ENCODE data around the gene TRIM56. TPM values are rescaled to one million over a fixed set of nuclear protein-coding genes. Genes with fewer than 3 reads are reported as not detected.

The TRIM56 gene
- total and polyA plus RNA-seq, 9 of the 15 experiments (the other 6 are each of a cell fraction or from before 2014, with no cell fraction given) = 2.0 to 29.7 (median 11.6) TPM

- TF ChIP-seq ZBTB2 (IDR thresholded peaks at IDR 0.05) (peak; percentile 72), CHD1 (IDR thresholded peaks at IDR 0.05; ENCODE audit: low read length) (no peak), CBX2 (IDR thresholded peaks at IDR 0.05; ENCODE audit: insufficient read depth, low read length, poor library complexity, severe bottlenecking) (no peak), ZBTB49 (CRISPR knock-in tag; IDR thresholded peaks at IDR 0.05; ENCODE audit: borderline replicate concordance) (no peak), TCF15 (CRISPR knock-in tag; IDR thresholded peaks at IDR 0.05) (no peak), MXI1 (IDR thresholded peaks at IDR 0.05; ENCODE audit: low read depth, low read length) (peak; percentile 76), MAZ (CRISPR knock-in tag; conservative IDR thresholded peaks at IDR 0.05 in 1 of 2, IDR thresholded peaks at IDR 0.05 in 1 of 2) (peak; percentile 92 to 94), MITF (IDR thresholded peaks at IDR 0.05) (peak; percentile 62), PTBP1 (IDR thresholded peaks at IDR 0.05; ENCODE audit: low read depth, low read length) (no peak), PRPF4 (IDR thresholded peaks at IDR 0.05; ENCODE audit: insufficient read depth, low read depth, low read length, poor library complexity, severe bottlenecking) (no peak), MYC (IDR thresholded peaks at IDR 0.05; ENCODE audit: low read depth, low read length) (peak; percentile 94), MYC (CRISPR knock-in tag; IDR thresholded peaks at IDR 0.05; ENCODE audit: borderline replicate concordance, low read depth) (peak; percentile 90), BDP1 (IDR thresholded peaks at IDR 0.05; ENCODE audit: insufficient read depth, insufficient read length) (no peak), SIN3A (IDR thresholded peaks at IDR 0.05; ENCODE audit: borderline replicate concordance in 2 of 2, control insufficient read depth in 1 of 2, low read depth in 2 of 2, low read length in 2 of 2) (peak in 1 of 2 experiments; percentile 52; a peak in 1 of 4 replicates), ZNF707 (CRISPR knock-in tag; conservative IDR thresholded peaks at IDR 0.05) (0 out of 2 replicates have a peak, but pooled peaks have one; percentile 25), ARID3B (CRISPR knock-in tag; IDR thresholded peaks at IDR 0.05; ENCODE audit: borderline replicate concordance) (no peak), SREBF2 (CRISPR knock-in tag; IDR thresholded peaks at IDR 0.05) (peak; percentile 77), ZNF134 (CRISPR knock-in tag; conservative IDR thresholded peaks at IDR 0.05) (no peak)
Observed at GRCh38 chr7:101099969-101100781, 14.9 kb downstream of the TRIM56 start (continued).

Measured in K562 (cell line).